ENCODE data around the gene NUDT16L1.
A peak's percentile ranks its signal among the peaks of the same experiment; 100 is the strongest.

NUDT16L1 gene

GRCh38 chr16:4693296-4693955 lies at the start of gene NUDT16L1:
Gene NUDT16L1 (plus strand): TSS chr16:4693562. CDS start chr16:4693727, 165 bp downstream.
- DNase-seq, result peak; percentile 70 to 73

- DNase-seq, result no peak
Measured at GRCh38 chr16:4646773-4647643, 46.4 kb upstream of the NUDT16L1 start.

GRCh38 chr16:4647644-4647980 lies 45.8 kb upstream of the NUDT16L1 start:
- no peak for DNase-seq

- DNase-seq, result no peak
Measured at GRCh38 chr16:4648917-4649316, 44.4 kb upstream of the NUDT16L1 start.

- no peak for DNase-seq
Measured at GRCh38 chr16:4649744-4650442, 43.5 kb upstream of the NUDT16L1 start.

GRCh38 chr16:4650443-4651074 lies 42.8 kb upstream of the NUDT16L1 start:
- DNase-seq, result peak in 1 of 2 experiments; percentile 7

GRCh38 chr16:4651827-4652226 lies 41.5 kb upstream of the NUDT16L1 start:
- DNase-seq, result no peak

GRCh38 chr16:4652561-4652960 lies 40.8 kb upstream of the NUDT16L1 start:
- DNase-seq, result no peak

- DNase-seq, result no peak
Measured at GRCh38 chr16:4654011-4654963, 39.1 kb upstream of the NUDT16L1 start.

GRCh38 chr16:4654964-4655590 lies 38.3 kb upstream of the NUDT16L1 start:
- no peak for DNase-seq

GRCh38 chr16:4655801-4656200 lies 37.6 kb upstream of the NUDT16L1 start:
- no peak for DNase-seq

- DNase-seq, result no peak
Measured at GRCh38 chr16:4656221-4656620, 37.1 kb upstream of the NUDT16L1 start.

- DNase-seq, result no peak
Measured at GRCh38 chr16:4656695-4657686, 36.4 kb upstream of the NUDT16L1 start.

GRCh38 chr16:4659363-4660353 lies 33.7 kb upstream of the NUDT16L1 start:
- no peak for DNase-seq

GRCh38 chr16:4660454-4661007 lies 32.8 kb upstream of the NUDT16L1 start:
- DNase-seq, result no peak

GRCh38 chr16:4661661-4662060 lies 31.7 kb upstream of the NUDT16L1 start:
- no peak for DNase-seq

- DNase-seq, result no peak
Measured at GRCh38 chr16:4663465-4663776, 29.9 kb upstream of the NUDT16L1 start.

GRCh38 chr16:4663777-4664465 lies 29.4 kb upstream of the NUDT16L1 start:
- peak; percentile 56 to 67 for DNase-seq

All from Kasumi-1 (cell line).